ENCODE results near the gene HSBP1L1.

The HSBP1L1 gene

GRCh38 chr18:79961527-79962291, 2.7 kb upstream of the HSBP1L1 start:
- DNase-seq: peak in 1 of 2 experiments; percentile 15

- DNase-seq: no peak
These were observed 2.1 kb upstream of the HSBP1L1 start for GRCh38 chr18:79962311-79962710.

- DNase-seq: no peak
These were observed 1.4 kb upstream of the HSBP1L1 start for GRCh38 chr18:79962835-79963657.

- no peak for DNase-seq
These were observed 649 bp upstream of the HSBP1L1 start for GRCh38 chr18:79963658-79964329.

GRCh38 chr18:79965119-79965902, 868 bp downstream of the HSBP1L1 start:
- peak; percentile 48 to 51 for DNase-seq

GRCh38 chr18:79970419-79971133, 6.1 kb downstream of the HSBP1L1 start:
- no peak for DNase-seq

- DNase-seq: no peak
These were observed 6.9 kb downstream of the HSBP1L1 start for GRCh38 chr18:79971211-79971952.

GRCh38 chr18:79971986-79972385, 7.5 kb downstream of the HSBP1L1 start:
- no peak for DNase-seq

GRCh38 chr18:79972720-79973119, 8.3 kb downstream of the HSBP1L1 start:
- DNase-seq: no peak

- DNase-seq: no peak
These were observed 9.1 kb downstream of the HSBP1L1 start for GRCh38 chr18:79973517-79973916.

- no peak for DNase-seq
These were observed 9.7 kb downstream of the HSBP1L1 start for GRCh38 chr18:79974025-79974654.

- DNase-seq: no peak
These were observed 10.6 kb downstream of the HSBP1L1 start for GRCh38 chr18:79975043-79975442.

- DNase-seq: no peak
These were observed 11.7 kb downstream of the HSBP1L1 start for GRCh38 chr18:79975985-79976680.

GRCh38 chr18:79979843-79980242, 15.4 kb downstream of the HSBP1L1 start:
- DNase-seq: no peak

GRCh38 chr18:79980585-79980984, 16.1 kb downstream of the HSBP1L1 start:
- DNase-seq: no peak

- peak; percentile 37 to 46 for DNase-seq
These were observed 18.3 kb downstream of the HSBP1L1 start for GRCh38 chr18:79982736-79983135.

GRCh38 chr18:79983253-79983652, 18.8 kb downstream of the HSBP1L1 start:
- no peak for DNase-seq

GRCh38 chr18:79983793-79984192, 19.4 kb downstream of the HSBP1L1 start:
- DNase-seq: no peak

GRCh38 chr18:79985172-79985571, 20.7 kb downstream of the HSBP1L1 start:
- DNase-seq: no peak

GRCh38 chr18:79986726-79987125, 22.3 kb downstream of the HSBP1L1 start:
- DNase-seq: no peak
